Skin epidermis (tissue), 12 donors: ENCODE results near the gene ARMH3.
A peak's percentile ranks its signal among the peaks of the same experiment; 100 is the strongest.
"Not testable (repeated sequence)": the region's sequence is repeated elsewhere in the genome, so short reads cannot be mapped to it uniquely, and the experiment has no call there.

Experiments
- H3K27ac ChIP-seq, 21 experiments: fragments of 200-600 bp; sonication (generic) in 11 of 21; one replicate each; pipeline ENCODE4 v1.5.0; 2020; ENCODE audit warnings: mild to moderate bottlenecking in 3 of 21, inconsistent platforms in 2 of 21, moderate library complexity in 2 of 21
- H3K4me3 ChIP-seq, 7 experiments: fragments of 200-600 bp; sonication (generic) in 2 of 7; one replicate each; pipeline ENCODE4 v1.5.0; 2020; ENCODE audit warnings: inconsistent platforms in 2 of 7, mild to moderate bottlenecking in 2 of 7, moderate library complexity in 1 of 7

ARMH3 gene

GRCh38 chr10:102054881-102055646 lies 909 bp downstream of the ARMH3 start:
- H3K27ac ChIP-seq, result peak overlapping the region; percentile 75 to 99 (median 95)

GRCh38 chr10:102046095-102046494 lies 9.9 kb downstream of the ARMH3 start:
- Histone ChIP-seq H3K4me3 (no peak overlapping the region), H3K27ac (no peak overlapping the region)

More at GRCh38 chr10:102054881-102055646, 909 bp downstream of the ARMH3 start:
- peak overlapping the region; percentile 65 to 93 (median 77) for H3K4me3 ChIP-seq

GRCh38 chr10:102045292-102045691 lies 10.7 kb downstream of the ARMH3 start:
- Histone ChIP-seq H3K27ac (no peak overlapping the region), H3K4me3 (no peak overlapping the region)

GRCh38 chr10:102040305-102041050 lies 15.5 kb downstream of the ARMH3 start:
- Histone ChIP-seq H3K27ac (no peak overlapping the region), H3K4me3 (no peak overlapping the region)

DNA sequence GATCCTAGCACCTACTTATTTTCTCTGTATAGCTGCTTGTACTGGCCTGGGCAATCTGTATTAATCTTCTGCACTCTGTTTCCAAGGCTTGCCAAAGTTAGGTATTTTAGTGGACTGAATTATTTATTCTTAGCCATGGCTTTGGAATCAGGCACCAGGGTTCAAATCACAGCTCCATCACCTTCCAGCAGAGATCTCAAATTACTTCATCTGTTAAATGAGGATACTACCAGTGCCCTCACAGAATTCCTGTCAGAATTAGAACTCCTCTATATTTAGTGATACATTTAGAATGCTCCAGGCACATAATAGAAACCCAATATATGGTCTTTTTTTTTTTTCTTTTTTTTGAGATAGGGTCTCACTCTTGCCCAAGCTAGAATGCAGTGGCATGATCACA lies 17.6 kb downstream of the ARMH3 start:
- H3K4me3 ChIP-seq, result no peak overlapping the region
- no peak overlapping the region for H3K27ac ChIP-seq

GRCh38 chr10:102035807-102036206 lies 20.2 kb downstream of the ARMH3 start:
- not testable (repeated sequence) for H3K4me3 ChIP-seq, H3K27ac ChIP-seq

GRCh38 chr10:102033787-102034186 lies 22.2 kb downstream of the ARMH3 start:
- Histone ChIP-seq H3K4me3 (no peak overlapping the region), H3K27ac (no peak overlapping the region)

- H3K4me3 ChIP-seq, result no peak overlapping the region
- no peak overlapping the region for H3K27ac ChIP-seq
Measured at GRCh38 chr10:102027261-102027660, 28.7 kb downstream of the ARMH3 start.

- peak overlapping the region in 1 of 21 experiments; percentile 26 for H3K27ac ChIP-seq
- H3K4me3 ChIP-seq, result no peak overlapping the region
Measured at GRCh38 chr10:102024799-102025198, 31.2 kb downstream of the ARMH3 start.

DNA sequence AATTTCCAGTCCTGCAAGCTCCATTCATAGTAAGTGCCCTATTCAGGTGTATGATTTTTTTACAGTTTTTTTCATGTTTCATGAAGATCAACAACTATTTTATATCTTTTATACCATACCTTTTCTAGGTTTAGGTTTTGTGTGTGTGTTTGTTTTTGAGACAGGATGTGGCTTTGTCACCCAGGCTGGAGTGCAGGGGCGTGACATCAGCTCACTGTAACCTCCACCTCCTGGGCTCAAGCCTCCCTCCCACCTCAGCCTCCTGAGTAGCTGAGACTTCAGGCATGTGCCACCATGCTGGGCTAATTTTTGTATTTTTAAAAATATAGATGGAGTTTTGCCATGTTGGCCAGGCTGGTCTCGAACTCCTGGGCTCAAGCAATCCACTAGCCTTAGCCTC lies 35.0 kb downstream of the ARMH3 start:
- no peak overlapping the region for H3K4me3 ChIP-seq
- H3K27ac ChIP-seq, result no peak overlapping the region

GRCh38 chr10:102017295-102017694 lies 38.7 kb downstream of the ARMH3 start:
- Histone ChIP-seq H3K27ac (no peak overlapping the region), H3K4me3 (no peak overlapping the region)

DNA sequence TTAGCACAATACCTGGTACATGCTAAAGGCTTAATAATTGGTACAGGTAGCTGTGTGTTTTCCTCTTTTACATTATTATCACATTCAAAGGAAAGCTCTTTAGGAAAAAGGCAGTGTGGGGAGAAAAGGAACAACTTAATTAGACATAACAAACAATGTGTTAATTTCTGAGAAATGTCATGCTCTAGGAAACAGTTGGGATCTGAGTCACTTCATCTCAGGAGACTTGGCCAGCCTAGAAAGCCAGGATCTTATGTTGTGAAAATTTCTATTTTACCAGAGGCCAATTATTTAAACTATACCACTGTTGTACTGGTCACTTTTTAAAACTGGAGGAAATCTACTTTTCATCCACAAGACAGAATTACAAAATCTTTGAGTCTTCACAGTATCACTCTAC lies 39.6 kb downstream of the ARMH3 start:
- Histone ChIP-seq H3K4me3 (no peak overlapping the region), H3K27ac (no peak overlapping the region)

- no peak overlapping the region for H3K4me3 ChIP-seq
- H3K27ac ChIP-seq, result no peak overlapping the region
Measured at GRCh38 chr10:102010961-102011360, 45.0 kb downstream of the ARMH3 start.

- Histone ChIP-seq H3K27ac (peak overlapping the region in 1 of 21 experiments; percentile 17), H3K4me3 (no peak overlapping the region)
Measured at GRCh38 chr10:102009801-102010425, 46.1 kb downstream of the ARMH3 start.

- H3K4me3 ChIP-seq, result no peak overlapping the region
- H3K27ac ChIP-seq, result no peak overlapping the region
Measured at GRCh38 chr10:102007796-102008195, 48.2 kb downstream of the ARMH3 start.

- not testable (repeated sequence) for H3K27ac ChIP-seq, H3K4me3 ChIP-seq
Measured at GRCh38 chr10:102007031-102007430, 48.9 kb downstream of the ARMH3 start.

- peak overlapping the region in 6 of 21 experiments; percentile 1 to 54 (median 9) for H3K27ac ChIP-seq
Measured at GRCh38 chr10:102004376-102004775, 51.6 kb downstream of the ARMH3 start.

DNA sequence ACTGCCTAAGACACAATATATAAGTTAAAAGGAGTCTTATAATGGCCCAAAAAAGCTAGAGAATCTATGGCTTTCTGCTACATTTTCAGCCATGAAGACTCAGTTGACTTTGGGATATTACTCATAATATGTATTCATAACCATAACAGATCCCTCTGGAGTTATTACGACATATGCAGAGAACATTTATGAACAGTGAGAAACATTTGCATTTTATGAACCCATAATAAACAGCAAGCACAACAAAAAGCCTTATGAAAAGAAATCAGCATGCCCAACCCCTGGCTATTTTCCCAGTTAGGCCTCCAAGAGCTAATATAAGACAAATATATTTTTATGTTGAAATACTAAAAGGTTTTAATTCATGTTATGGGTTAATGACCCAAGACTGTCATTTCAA lies 52.4 kb downstream of the ARMH3 start:
- peak overlapping the region in 3 of 21 experiments; percentile 1 to 54 (median 48) for H3K27ac ChIP-seq

More at GRCh38 chr10:102004376-102004775, 51.6 kb downstream of the ARMH3 start:
- H3K4me3 ChIP-seq, result no peak overlapping the region

DNA sequence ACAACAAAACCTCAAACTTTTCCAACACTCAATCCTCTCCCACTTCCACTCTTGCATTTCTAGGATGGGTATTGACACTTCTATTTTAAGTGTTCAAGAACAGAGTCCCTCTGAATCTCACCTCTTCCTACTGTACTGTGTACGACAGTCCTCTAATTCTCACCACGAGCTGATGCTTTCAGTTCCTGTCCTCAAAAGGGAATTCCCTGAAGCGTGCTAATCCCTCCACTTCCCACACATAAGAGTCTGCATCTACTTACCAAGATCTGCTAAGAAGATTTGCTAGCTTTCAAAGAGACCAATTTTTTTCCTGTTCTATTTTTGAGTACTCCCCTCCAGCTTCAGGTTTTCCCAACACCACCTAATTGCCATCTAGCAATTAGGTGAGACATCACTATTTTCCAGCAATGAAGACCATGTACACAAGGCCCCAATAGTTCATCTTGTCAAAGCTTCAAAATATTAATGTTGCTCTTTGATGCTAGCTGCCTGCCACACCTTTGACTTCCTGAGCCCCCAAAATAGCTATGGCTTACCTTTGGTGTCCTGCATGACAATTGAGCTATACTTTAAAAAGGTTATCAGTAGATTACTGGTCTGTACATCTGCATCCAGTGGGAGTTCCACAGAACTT lies 54.4 kb downstream of the ARMH3 start:
- H3K27ac ChIP-seq, result peak overlapping the region in 3 of 21 experiments; percentile 10 to 63 (median 23)
- no peak overlapping the region for H3K4me3 ChIP-seq

More for the DNA sequence above, 52.4 kb downstream of the ARMH3 start:
- H3K4me3 ChIP-seq, result no peak overlapping the region

- Histone ChIP-seq H3K4me3 (no peak overlapping the region), H3K27ac (no peak overlapping the region)
Measured at GRCh38 chr10:101997803-101998202, 58.2 kb downstream of the ARMH3 start.
